Upper lobe of right lung (tissue), 1 donor: ENCODE measurements around the gene ASMT. TPM values are rescaled to one million over a fixed set of nuclear protein-coding genes. Genes with fewer than 3 reads are reported as not detected.
A peak's percentile ranks its signal among the peaks of the same experiment; 100 is the strongest.

Experiments
- ATAC-seq: fragments of 200-7000 bp; cut with Tn5 transposase; one replicate; pipeline ENCODE4 v1.9.1; 2020; ENCODE audit warnings: mild to moderate bottlenecking, moderate library complexity
- DNase-seq: peaks from one replicate; pipeline ENCODE4 v3.0.0-alpha.2; 2020
- H3K27ac ChIP-seq: fragments of 200-600 bp; one replicate; pipeline ENCODE4 v1.8.0; 2022
- H3K27me3 ChIP-seq: fragments of 200-600 bp; one replicate; pipeline ENCODE4 v1.8.0; 2022; ENCODE audit warnings: mild to moderate bottlenecking
- H3K36me3 ChIP-seq: fragments of 200-600 bp; one replicate; pipeline ENCODE4 v1.8.0; 2022
- H3K4me1 ChIP-seq: fragments of 200-600 bp; one replicate; pipeline ENCODE4 v1.8.0; 2022
- H3K4me3 ChIP-seq: fragments of 200-600 bp; one replicate; pipeline ENCODE4 v1.8.0; 2022; ENCODE audit warnings: mild to moderate bottlenecking
- H3K9me3 ChIP-seq: fragments of 200-600 bp; one replicate; pipeline ENCODE4 v1.8.0; 2022
- intact Hi-C: fragments of 100-400 bp; cut with DNase I; formaldehyde crosslinking; loops from one replicate; pipeline ENCODE4 v1.11.0; 2022
- total RNA-seq: library from RNA; stranded (reverse); fragmentation: NEBNext Ultra II Directional; extraction: Animal tissue kit (Norgen Biotek cat#: 25700); gene quantifications from one replicate; pipeline ENCODE4 v1.2.1, GENCODE V29; 2021
- TF ChIP-seq, protein P1 (sequence below): fragments of 200-600 bp; IDR thresholded peaks from one replicate; pipeline ENCODE4 v1.8.0; 2022; ENCODE audit warnings: antibody characterized with exemption
- donor health status: DM: no; HTN: yes; CAD: no; lungs with severe emphysema.

Gene ASMT
- total RNA-seq, 1 donor from 2014 or later, result not detected

DNA sequence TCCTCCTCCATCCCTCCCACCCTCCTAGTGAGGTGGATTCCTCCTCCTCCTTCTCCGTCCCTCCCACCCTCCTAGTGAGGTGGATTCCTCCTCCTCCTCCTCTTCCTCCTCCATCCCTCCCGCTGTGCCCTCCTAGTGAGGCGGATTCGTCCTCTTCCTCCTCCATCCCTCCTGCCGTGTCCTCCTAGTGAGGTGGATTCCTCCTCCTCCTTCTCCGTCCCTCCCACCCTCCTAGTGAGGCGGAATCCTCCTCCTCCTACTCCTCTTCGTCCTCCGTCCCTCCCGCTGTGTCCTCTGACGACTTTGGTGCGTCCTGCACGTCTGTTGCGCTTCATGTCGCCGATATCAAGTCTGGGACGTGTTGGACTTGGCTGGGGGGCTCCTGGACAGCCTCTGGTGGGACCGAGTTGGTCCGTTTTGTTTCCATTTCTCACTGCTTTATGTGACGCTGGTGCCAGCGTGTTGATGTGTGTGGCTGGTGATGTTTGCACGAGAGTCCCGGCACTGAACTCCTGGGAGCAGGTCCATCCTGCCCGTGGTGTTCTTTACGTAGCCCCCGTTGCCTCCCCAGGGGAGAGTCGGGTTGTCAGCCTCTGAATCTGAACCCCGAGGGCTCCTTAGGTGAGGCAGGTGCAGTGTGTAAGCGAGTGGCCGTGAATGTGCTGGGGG lies 18.0 kb upstream of the ASMT start:
- no peaks in the 10 kb centered on the region for H3K9me3 ChIP-seq
- H3K27ac ChIP-seq, result no peak overlapping the region
- ATAC-seq (no peak), DNase-seq (peak; percentile 40)
- H3K36me3 ChIP-seq, result peaks cover 84% of the 10 kb centered on the region
- no peaks in the 10 kb centered on the region for H3K27me3 ChIP-seq
- TF ChIP-seq, protein P1, sequence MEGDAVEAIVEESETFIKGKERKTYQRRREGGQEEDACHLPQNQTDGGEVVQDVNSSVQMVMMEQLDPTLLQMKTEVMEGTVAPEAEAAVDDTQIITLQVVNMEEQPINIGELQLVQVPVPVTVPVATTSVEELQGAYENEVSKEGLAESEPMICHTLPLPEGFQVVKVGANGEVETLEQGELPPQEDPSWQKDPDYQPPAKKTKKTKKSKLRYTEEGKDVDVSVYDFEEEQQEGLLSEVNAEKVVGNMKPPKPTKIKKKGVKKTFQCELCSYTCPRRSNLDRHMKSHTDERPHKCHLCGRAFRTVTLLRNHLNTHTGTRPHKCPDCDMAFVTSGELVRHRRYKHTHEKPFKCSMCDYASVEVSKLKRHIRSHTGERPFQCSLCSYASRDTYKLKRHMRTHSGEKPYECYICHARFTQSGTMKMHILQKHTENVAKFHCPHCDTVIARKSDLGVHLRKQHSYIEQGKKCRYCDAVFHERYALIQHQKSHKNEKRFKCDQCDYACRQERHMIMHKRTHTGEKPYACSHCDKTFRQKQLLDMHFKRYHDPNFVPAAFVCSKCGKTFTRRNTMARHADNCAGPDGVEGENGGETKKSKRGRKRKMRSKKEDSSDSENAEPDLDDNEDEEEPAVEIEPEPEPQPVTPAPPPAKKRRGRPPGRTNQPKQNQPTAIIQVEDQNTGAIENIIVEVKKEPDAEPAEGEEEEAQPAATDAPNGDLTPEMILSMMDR, result no peak
- no peak overlapping the region for H3K4me3 ChIP-seq
- intact Hi-C loops, result no loop called here
- peaks cover 15% of the 10 kb centered on the region for H3K4me1 ChIP-seq

DNA sequence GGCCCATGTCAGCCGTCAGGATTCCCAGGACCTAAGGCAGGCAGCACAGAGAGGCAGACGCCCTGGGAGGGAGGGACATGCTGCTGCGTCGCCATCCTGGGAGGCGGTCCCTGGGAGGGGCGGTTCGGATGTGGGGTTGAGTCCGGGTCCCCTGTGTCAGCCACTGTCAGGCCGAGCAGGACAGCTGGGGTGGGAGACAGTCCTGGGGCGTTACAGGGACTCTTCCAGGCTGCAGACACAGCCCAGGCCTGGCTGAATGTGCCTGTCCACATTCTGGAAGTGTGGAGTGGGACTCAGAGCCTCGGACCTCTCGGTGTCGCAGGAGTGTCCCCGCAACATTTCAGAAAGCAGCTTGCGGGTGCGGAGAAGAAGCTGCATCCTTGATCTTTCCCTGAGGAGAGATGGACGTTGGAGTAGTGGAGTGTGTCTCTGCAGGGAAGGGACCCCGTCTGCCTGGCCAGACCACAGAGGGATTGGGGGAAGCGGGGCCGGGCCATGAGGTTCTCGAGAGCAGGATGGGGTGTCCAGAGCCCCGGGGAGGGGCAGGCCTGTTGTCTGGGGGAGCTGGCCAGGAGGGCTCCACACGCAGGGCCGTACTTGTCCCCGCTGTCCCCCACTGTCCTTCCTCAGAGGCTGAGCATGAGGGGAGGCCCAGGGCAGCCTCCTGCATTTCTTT lies 17.4 kb upstream of the ASMT start:
- DNase-seq (peak; percentile 56), ATAC-seq (no peak)
- Histone ChIP-seq H3K36me3 (peaks cover 91% of the 10 kb centered on the region), H3K4me3 (no peak overlapping the region), H3K27ac (no peak overlapping the region), H3K9me3 (no peaks in the 10 kb centered on the region), H3K4me1 (peaks cover 15% of the 10 kb centered on the region), H3K27me3 (no peaks in the 10 kb centered on the region)
- TF ChIP-seq, protein P1, result no peak
- intact Hi-C loops, result no loop called here

DNA sequence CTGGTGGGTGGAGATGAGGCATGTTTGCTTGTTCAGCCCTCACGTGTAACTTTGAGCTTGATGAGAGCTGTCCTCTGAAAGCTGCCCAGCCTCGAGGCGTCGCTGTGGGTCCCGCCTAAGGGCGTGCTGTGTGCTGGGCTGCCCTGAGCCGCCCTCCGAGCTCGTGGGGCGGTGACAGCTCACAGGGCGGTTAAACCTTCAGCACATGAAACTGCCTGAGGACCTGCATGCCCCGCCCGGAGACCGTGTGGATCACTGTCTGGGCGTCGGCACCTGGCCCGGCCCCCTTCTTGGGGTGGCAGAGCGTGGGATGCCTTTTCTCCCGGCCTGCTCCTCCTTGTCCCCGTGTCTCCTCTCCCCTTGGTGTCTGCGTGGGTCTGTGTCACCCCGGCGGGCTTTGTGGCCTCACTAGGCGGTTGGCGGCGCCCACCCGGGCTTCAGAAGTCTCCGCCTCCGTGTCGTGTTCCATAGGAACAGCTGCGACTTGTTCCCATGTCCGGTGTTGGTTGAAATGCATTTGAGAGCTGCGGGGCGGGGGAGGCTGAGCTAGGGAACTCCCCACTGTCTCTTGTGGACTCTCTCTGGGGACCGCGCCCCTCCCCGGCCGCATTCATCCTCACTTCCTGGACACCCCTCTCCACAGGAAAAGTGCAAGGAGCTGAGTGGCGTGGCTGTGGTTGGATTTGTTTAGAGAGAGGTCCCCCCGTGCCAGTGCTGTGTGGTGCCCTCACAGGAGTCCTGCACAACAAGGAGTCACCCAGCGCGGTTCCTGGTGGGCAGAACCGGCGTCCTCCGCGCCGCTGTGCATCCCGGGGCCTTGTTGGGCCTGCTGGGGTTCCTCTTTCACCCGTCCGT lies 16.6 kb upstream of the ASMT start:
- no peaks in the 10 kb centered on the region for H3K27me3 ChIP-seq
- no peaks in the 10 kb centered on the region for H3K9me3 ChIP-seq
- H3K4me3 ChIP-seq, result no peak overlapping the region
- peaks cover 10% of the 10 kb centered on the region for H3K4me1 ChIP-seq
- intact Hi-C loops, result no loop called here
- ATAC-seq, result no peak
- DNase-seq, result peak; percentile 58
- TF ChIP-seq, protein P1, result no peak
- no peak overlapping the region for H3K27ac ChIP-seq
- peaks cover 97% of the 10 kb centered on the region for H3K36me3 ChIP-seq

DNA sequence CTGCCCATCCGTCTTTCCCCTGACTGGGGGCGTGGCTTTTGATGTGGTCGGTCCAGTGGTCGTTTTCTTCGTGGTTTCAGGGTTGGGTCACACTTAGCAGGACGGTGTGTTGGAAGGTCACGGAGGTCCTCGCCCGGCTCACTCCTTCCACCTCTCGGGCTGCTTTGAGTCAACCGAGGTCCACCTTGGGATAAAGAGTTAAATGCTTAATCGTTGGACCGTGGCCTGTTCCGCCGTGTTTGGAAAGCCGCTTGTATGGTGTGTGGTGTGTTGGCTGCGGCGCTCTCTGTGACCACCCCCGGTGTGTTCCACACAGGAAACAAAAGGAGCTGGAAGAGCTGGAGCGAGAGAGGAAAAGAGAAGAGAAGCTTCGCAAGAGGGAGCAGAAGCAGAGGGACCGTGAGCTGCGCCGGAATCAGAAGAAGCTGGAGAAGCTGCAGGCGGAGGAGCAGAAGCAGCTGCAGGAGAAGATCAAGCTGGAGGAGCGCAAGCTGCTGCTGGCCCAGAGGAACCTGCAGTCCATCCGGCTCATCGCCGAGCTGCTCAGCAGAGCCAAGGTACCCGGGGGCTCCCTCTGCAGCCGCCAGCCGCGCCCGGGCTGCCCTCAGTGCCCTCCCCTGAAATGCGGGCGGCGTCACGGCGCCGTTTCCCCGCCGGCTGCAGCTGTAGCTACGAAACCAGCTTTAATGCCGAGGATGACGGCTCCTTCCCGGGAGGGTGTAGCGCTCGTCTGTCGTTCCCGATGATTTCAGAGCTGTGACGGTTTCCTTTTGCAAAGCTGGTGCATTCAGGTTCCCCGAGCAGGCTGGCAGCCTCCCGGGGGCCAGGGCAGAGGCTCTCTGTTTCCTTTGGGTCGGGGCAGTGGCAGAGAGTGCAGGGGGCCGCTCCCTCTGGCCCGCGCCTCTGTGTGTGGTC lies 15.7 kb upstream of the ASMT start:
- no peaks in the 10 kb centered on the region for H3K27me3 ChIP-seq
- TF ChIP-seq, protein P1, result no peak
- no peak for ATAC-seq
- H3K4me3 ChIP-seq, result no peak overlapping the region
- peak; percentile 38 for DNase-seq
- peaks cover 89% of the 10 kb centered on the region for H3K36me3 ChIP-seq
- H3K9me3 ChIP-seq, result no peaks in the 10 kb centered on the region
- H3K4me1 ChIP-seq, result peaks cover 1% of the 10 kb centered on the region
- no peak overlapping the region for H3K27ac ChIP-seq
- intact Hi-C loops, result no loop called here

- no peak overlapping the region for H3K4me3 ChIP-seq
- H3K36me3 ChIP-seq, result peaks cover 81% of the 10 kb centered on the region
- ATAC-seq (no peak), DNase-seq (peak; percentile 58)
- intact Hi-C loops, result no loop called here
- H3K27me3 ChIP-seq, result no peaks in the 10 kb centered on the region
- H3K9me3 ChIP-seq, result no peaks in the 10 kb centered on the region
- no peaks in the 10 kb centered on the region for H3K4me1 ChIP-seq
- no peak overlapping the region for H3K27ac ChIP-seq
- TF ChIP-seq, protein P1, result no peak
These were observed 15.0 kb upstream of the ASMT start for GRCh38 chrX:1599791-1600405.
